Activated T-helper 9 cell treated with anti-CD3 and anti-CD28 coated beads, Interleukin-2, amount 50 U/mL, for 16 hours (primary cell): ENCODE results near the gene CREB3L4.
A peak's percentile ranks its signal among the peaks of the same experiment; 100 is the strongest.
"Not testable (repeated sequence)": the region's sequence is repeated elsewhere in the genome, so short reads cannot be mapped to it uniquely, and the experiment has no call there.

Experiments
- DNase-seq: peaks from one replicate; pipeline ENCODE4 v3.0.0-alpha.2; 2020; ENCODE audit warnings: low read depth

The CREB3L4 gene

GRCh38 chr1:153985941-153986761 is 18.4 kb downstream of the CREB3L4 start, which contains the start of gene RAB13:
Gene RAB13 (minus strand): TSS chr1:153986339. CDS start chr1:153986236, 103 bp downstream.
- DNase-seq = no peak

- no peak for DNase-seq
Measured at GRCh38 chr1:153987621-153988020, 19.9 kb downstream of the CREB3L4 start.

GRCh38 chr1:153990468-153991150 is 22.9 kb downstream of the CREB3L4 start, which contains the start of gene RPS27:
Gene RPS27 (plus strand): TSS chr1:153990762. CDS start chr1:153990797, 35 bp downstream.
- peak; percentile 75 for DNase-seq

- DNase-seq = no peak
Measured at GRCh38 chr1:153991151-153991630, 23.5 kb downstream of the CREB3L4 start.

- no peak for DNase-seq
Measured at GRCh38 chr1:153991806-153992205, 24.1 kb downstream of the CREB3L4 start.

GRCh38 chr1:153995202-153995601 is 27.5 kb downstream of the CREB3L4 start:
- no peak for DNase-seq

GRCh38 chr1:153995640-153996039 is 27.9 kb downstream of the CREB3L4 start:
- DNase-seq = no peak

- not testable (repeated sequence) for DNase-seq
Measured at GRCh38 chr1:153996882-153997281, 29.2 kb downstream of the CREB3L4 start.

- DNase-seq = no peak
Measured at GRCh38 chr1:154000420-154000819, 32.7 kb downstream of the CREB3L4 start.

GRCh38 chr1:154006136-154006535 is 38.4 kb downstream of the CREB3L4 start:
- no peak for DNase-seq

GRCh38 chr1:154012129-154012528 is 44.4 kb downstream of the CREB3L4 start:
- no peak for DNase-seq

- DNase-seq = not testable (repeated sequence)
Measured at GRCh38 chr1:154012543-154012942, 44.8 kb downstream of the CREB3L4 start.

GRCh38 chr1:154014154-154014907 is 46.6 kb downstream of the CREB3L4 start:
- DNase-seq = no peak

- no peak for DNase-seq
Measured at GRCh38 chr1:154019269-154019668, 51.6 kb downstream of the CREB3L4 start.

- DNase-seq = no peak
Measured at GRCh38 chr1:154019940-154020339, 52.2 kb downstream of the CREB3L4 start.
